HG03108 (cell line): ENCODE measurements around the gene MOSMO.
"Not testable (repeated sequence)": the region's sequence is repeated elsewhere in the genome, so short reads cannot be mapped to it uniquely, and the experiment has no call there.

Experiments
- ATAC-seq: cut with Tn5 transposase; IDR thresholded peaks from one replicate; pipeline ENCODE4 v1.9.1; 2021; ENCODE audit warnings: moderate library complexity; ENCODE audit not compliant: unreplicated experiment

The MOSMO gene

GRCh38 chr16:22002047-22002446 lies 5.9 kb upstream of the MOSMO start:
- ATAC-seq: not testable (repeated sequence)

DNA sequence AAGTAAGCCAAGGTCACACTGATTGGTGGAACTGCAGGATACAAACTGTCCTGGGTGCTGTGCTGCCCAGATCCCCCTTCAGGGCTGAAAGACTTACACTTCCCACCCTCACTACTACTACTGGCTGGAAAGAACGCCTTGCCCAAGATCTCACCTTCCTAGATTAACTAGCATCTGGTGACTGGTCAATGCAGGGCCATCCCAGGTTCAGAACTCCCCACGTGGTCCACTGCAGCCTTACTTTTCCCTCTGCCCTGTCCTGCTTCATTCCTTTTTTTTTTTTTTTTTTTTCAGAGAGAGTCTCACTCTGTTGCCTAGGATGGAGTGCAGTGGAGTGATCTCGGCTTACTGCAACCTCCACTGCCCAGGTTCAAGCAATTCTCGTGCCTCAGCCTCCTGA lies 4.7 kb upstream of the MOSMO start:
- no peak for ATAC-seq

DNA sequence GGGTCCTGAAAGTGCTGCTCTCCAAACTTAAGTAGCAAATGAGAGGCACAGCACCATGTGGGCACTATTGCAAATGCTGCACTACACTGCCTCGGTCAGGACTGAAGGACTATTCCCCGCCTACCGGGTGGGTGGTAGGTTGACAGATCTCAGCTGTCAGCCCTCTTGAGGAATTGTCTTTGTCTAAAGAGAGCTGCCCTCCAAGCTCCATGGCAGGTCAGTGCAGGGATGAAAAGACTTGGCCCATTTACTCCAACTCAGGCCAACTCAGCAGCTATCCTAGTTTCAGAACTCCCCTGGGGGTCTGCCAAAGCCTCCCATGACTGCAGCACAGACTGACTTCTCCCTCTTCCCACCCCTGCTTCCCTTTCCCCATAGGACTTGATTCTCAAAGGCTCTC lies 3.6 kb upstream of the MOSMO start:
- ATAC-seq: no peak

DNA sequence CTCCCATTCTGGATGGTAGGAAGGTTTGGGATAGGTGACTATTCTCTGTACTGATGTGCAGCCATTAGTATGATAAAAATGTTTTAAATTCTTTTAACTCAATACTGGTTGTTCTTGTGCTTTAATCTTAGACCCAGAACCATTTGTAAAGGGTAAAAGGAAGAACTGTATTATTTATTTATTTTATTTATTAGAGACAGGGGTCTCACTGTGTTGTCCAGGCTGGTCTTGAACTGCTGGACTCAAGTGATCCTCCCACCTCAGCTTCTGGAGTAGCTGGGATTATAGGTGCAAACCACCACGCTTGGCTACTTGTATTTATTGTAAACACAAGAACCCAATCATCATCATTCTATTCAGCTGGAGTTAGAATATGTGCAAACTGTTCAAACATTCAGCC lies 2.2 kb upstream of the MOSMO start:
- ATAC-seq: no peak

GRCh38 chr16:22006636-22007035 lies 1.3 kb upstream of the MOSMO start:
- no peak for ATAC-seq

GRCh38 chr16:22007159-22007508 lies 777 bp upstream of the MOSMO start:
- no peak for ATAC-seq

GRCh38 chr16:22008215-22009059 lies 526 bp downstream of the MOSMO start:
- ATAC-seq: no peak

GRCh38 chr16:22010902-22011301 lies 3.0 kb downstream of the MOSMO start:
- no peak for ATAC-seq

- no peak for ATAC-seq
Observed at GRCh38 chr16:22012241-22012640, 4.3 kb downstream of the MOSMO start.

GRCh38 chr16:22013486-22013885 lies 5.6 kb downstream of the MOSMO start:
- no peak for ATAC-seq

GRCh38 chr16:22014271-22014873 lies 6.5 kb downstream of the MOSMO start:
- no peak for ATAC-seq

GRCh38 chr16:22016927-22017326 lies 9.0 kb downstream of the MOSMO start:
- ATAC-seq: no peak

- ATAC-seq: no peak
Observed at GRCh38 chr16:22018559-22018958, 10.6 kb downstream of the MOSMO start.

- no peak for ATAC-seq
Observed at GRCh38 chr16:22022151-22022550, 14.2 kb downstream of the MOSMO start.

DNA sequence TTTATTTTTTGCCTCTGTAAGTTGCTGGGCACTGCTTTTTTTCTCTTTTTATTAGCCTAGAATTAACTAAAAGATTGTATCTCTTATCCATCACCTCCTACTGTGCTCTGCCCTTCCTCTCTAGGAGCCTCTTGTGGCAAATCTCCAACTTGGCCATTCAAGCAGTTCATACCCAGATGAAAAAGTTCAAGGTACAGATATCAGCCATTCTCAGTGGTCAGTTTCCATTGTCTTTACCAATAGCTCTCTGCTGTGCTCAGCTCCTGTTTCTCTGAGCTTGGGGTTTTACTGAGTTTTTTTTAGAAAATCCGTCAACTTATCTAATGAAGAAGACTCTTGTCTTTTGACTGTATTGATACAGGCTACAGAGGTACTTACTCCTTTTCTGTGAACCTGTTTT lies 15.6 kb downstream of the MOSMO start:
- ATAC-seq: no peak

DNA sequence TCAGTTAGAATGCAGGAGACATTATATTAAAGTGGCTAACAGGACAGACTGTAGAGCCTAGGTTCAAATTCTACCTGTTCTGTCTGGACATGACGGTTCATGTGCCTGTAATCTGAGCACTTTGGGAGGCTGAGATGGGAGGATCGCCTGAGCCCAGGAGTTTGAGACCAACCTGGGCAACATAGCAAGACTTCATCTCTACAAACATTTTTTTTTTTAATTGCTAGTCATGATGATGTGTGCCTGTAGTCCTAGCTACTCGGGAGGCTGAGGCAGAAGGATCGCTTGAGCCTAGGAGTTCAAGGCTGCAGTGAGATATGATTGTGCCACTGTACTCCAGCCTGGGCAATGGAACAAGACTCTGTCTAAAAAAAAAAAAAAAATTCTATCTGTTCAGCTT lies 16.9 kb downstream of the MOSMO start:
- ATAC-seq: not testable (repeated sequence)

- no peak for ATAC-seq
Observed at GRCh38 chr16:22027633-22028032, 19.7 kb downstream of the MOSMO start.

DNA sequence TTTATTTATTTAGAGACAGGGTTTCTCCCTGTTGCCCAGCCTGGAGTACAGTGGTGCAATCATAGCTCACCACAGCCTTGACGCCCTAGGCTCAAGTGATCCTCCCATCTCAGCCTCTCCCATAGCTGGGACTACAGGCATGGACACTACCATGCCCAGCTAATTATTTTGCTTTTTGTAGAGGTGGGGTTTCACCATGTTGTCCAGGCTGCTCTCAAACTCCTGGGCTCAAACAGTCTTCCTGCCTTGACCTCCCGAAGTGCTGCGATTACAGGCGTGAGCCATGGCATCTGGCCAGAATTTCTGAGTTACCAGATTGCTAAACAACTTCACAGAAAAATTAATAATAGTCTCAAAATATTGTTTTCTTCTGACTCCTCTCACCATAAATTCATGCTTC lies 21.7 kb downstream of the MOSMO start:
- ATAC-seq: no peak

- ATAC-seq: no peak
Observed at GRCh38 chr16:22030087-22030812, 22.3 kb downstream of the MOSMO start.

GRCh38 chr16:22031483-22032083 lies 23.7 kb downstream of the MOSMO start:
- no peak for ATAC-seq

- ATAC-seq: no peak
Observed at GRCh38 chr16:22034503-22034902, 26.6 kb downstream of the MOSMO start.

DNA sequence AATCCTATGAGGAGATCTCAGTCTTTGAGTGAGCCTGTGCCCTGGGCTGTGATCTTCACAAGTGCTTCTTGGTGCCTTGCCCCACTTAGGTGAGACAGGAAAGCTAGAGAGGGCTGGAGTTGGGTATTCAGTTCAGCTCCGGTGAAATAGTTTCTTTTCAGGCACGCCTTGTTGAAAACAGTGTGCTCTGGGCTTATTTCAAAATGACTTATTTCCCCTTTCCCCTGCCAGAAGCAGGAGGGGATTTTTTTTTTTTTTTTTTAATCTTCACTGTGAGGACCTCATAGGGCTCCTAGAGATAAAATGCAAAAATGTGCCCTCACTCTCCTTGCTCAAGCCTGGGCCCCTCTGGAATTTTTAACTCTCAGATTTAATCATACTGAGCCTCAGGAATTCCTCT lies 27.2 kb downstream of the MOSMO start:
- no peak for ATAC-seq
